ENCODE data around the gene CYP4F8. TPM values are rescaled to one million over a fixed set of nuclear protein-coding genes. Genes with fewer than 3 reads are reported as not detected.

Gene CYP4F8
- total and polyA plus RNA-seq, 2 donors (not counting 1 experiment from before 2014, with no cell fraction given) = not detected

DNA sequence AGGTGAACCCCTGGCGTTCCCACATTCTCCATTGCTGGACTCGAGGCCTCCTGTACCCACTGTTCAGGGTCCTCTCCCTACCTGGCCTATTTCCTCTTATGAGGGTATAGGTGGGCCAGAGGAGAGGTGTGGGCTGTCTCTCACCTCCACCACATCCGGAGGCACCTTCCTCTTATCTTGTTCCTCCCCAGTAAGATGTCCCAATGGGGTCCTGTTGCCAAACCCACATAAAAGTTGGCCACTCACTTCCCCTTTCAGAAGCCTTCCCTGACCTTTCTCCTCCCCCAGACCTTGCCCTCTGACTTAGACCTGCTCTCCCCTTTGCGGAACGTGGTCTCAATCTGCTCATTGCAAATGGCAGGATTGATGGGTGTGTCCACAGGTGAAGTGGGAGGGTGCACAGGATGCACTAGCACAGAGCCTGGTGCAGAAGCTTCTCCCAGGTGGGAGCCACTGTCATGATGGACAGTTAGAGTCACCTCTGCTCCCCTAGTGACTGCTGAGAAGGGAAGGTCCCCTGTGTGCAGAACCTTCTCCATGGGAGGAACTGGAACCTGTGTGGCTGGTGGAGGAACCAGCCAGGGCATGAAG, 27.0 kb downstream of the CYP4F8 start:
- ATAC-seq (ENCODE audit: low read depth) = no peak
- Histone ChIP-seq H3K36me3 (replicated peaks in 1 of 2; ENCODE audit: control extremely low read depth in 1 of 2, control insufficient read depth in 1 of 2, extremely low read depth in 1 of 2, insufficient read depth in 2 of 2, low read length in 1 of 2) (no peaks in the 10 kb centered on the region), H3K79me2 (ENCODE audit: control insufficient read depth, insufficient read depth, low read length) (no peaks in the 10 kb centered on the region), H3K27ac (ENCODE audit: low read length in 2 of 2) (no peak overlapping the region), H2AFZ (ENCODE audit: insufficient read depth, low read depth, low read length, poor library complexity, severe bottlenecking) (no peak overlapping the region), H3K4me2 (replicated peaks; ENCODE audit: low read depth, low read length, poor library complexity, severe bottlenecking) (no peak overlapping the region), H3K27me3 (replicated peaks in 1 of 4; ENCODE audit: control extremely low read depth in 1 of 4, control insufficient read depth in 3 of 4, insufficient read depth in 4 of 4, low read length in 3 of 4) (peaks cover 0 to 29% (median 0%) of the 10 kb centered on the region in 4 experiments), H3K4me3 (ENCODE audit: control extremely low read depth in 1 of 5, extremely low read depth in 1 of 5, insufficient read depth in 1 of 5, low read depth in 2 of 5, low read length in 4 of 5) (no peak overlapping the region), H4K20me1 (ENCODE audit: control insufficient read depth, insufficient read depth, low read length, poor library complexity, severe bottlenecking) (no peaks in the 10 kb centered on the region), H3K9ac (ENCODE audit: low read length) (no peak overlapping the region), H3K4me1 (ENCODE audit: control insufficient read depth in 2 of 2, insufficient read depth in 2 of 2, low read length in 2 of 2) (peaks cover 3 to 16% of the 10 kb centered on the region in 2 donors), H3K9me3 (ENCODE audit: control extremely low read depth in 1 of 3, control insufficient read depth in 2 of 3, insufficient read depth in 1 of 3, low read length in 2 of 3) (peaks cover 0 to 14% (median 0%) of the 10 kb centered on the region in 3 donors)
- Mint-ChIP-seq H3K4me3 (no peak overlapping the region), H3K27ac (no peak overlapping the region), H3K9me3 (ENCODE audit: insufficient read depth) (no peaks in the 10 kb centered on the region), H3K4me1 (peaks cover 5% of the 10 kb centered on the region), H3K27me3 (peaks cover 31% of the 10 kb centered on the region)
- ChIA-PET CTCF (no interaction called here), POLR2A (no interaction called here)
- 33% methylated on average over 1 of the region's 5 CpGs for WGBS (ENCODE audit: insufficient coverage)
- intact Hi-C loops (cut with micrococcal nuclease) = no loop called here
- no peak for DNase-seq
- no peak for TF ChIP-seq EZH2 (IDR thresholded peaks at IDR 0.05; ENCODE audit: borderline replicate concordance, insufficient read depth, low read depth, low read length, poor library complexity, severe bottlenecking)
- TF ChIP-seq, protein P1, sequence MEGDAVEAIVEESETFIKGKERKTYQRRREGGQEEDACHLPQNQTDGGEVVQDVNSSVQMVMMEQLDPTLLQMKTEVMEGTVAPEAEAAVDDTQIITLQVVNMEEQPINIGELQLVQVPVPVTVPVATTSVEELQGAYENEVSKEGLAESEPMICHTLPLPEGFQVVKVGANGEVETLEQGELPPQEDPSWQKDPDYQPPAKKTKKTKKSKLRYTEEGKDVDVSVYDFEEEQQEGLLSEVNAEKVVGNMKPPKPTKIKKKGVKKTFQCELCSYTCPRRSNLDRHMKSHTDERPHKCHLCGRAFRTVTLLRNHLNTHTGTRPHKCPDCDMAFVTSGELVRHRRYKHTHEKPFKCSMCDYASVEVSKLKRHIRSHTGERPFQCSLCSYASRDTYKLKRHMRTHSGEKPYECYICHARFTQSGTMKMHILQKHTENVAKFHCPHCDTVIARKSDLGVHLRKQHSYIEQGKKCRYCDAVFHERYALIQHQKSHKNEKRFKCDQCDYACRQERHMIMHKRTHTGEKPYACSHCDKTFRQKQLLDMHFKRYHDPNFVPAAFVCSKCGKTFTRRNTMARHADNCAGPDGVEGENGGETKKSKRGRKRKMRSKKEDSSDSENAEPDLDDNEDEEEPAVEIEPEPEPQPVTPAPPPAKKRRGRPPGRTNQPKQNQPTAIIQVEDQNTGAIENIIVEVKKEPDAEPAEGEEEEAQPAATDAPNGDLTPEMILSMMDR (IDR thresholded peaks at IDR 0.05) = no peak

DNA sequence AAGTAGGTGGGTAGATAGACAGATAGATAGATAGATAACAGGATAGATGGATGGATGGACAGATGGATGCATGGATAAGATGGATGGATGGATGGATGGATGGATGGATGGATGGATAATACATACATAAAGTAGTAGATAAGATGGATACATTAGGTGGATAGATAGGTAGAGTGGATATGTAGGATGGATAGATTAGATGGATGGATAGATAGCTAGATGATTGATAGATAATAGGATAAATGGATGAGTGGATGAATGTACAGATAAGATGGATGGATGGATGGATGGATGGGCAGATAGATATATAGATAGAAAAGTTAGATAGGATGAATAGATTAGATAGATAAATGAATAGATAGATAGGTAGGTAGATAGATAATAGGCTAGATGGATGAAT, 27.8 kb downstream of the CYP4F8 start:
- Histone ChIP-seq H3K4me3 (ENCODE audit: control extremely low read depth in 1 of 5, extremely low read depth in 1 of 5, insufficient read depth in 1 of 5, low read depth in 2 of 5, low read length in 4 of 5) (no peak overlapping the region), H2AFZ (ENCODE audit: insufficient read depth, low read depth, low read length, poor library complexity, severe bottlenecking) (no peak overlapping the region), H3K27me3 (replicated peaks in 1 of 4; ENCODE audit: control extremely low read depth in 1 of 4, control insufficient read depth in 3 of 4, insufficient read depth in 4 of 4, low read length in 3 of 4) (peaks cover 0 to 28% (median 0%) of the 10 kb centered on the region in 4 experiments), H4K20me1 (ENCODE audit: control insufficient read depth, insufficient read depth, low read length, poor library complexity, severe bottlenecking) (no peaks in the 10 kb centered on the region), H3K79me2 (ENCODE audit: control insufficient read depth, insufficient read depth, low read length) (no peaks in the 10 kb centered on the region), H3K4me1 (ENCODE audit: control insufficient read depth in 2 of 2, insufficient read depth in 2 of 2, low read length in 2 of 2) (peaks cover 3 to 16% of the 10 kb centered on the region in 2 donors), H3K9ac (ENCODE audit: low read length) (no peak overlapping the region), H3K27ac (ENCODE audit: low read length in 2 of 2) (no peak overlapping the region), H3K9me3 (ENCODE audit: control extremely low read depth in 1 of 3, control insufficient read depth in 2 of 3, insufficient read depth in 1 of 3, low read length in 2 of 3) (peaks cover 0 to 14% (median 0%) of the 10 kb centered on the region in 3 donors), H3K4me2 (replicated peaks; ENCODE audit: low read depth, low read length, poor library complexity, severe bottlenecking) (no peak overlapping the region), H3K36me3 (replicated peaks in 1 of 2; ENCODE audit: control extremely low read depth in 1 of 2, control insufficient read depth in 1 of 2, extremely low read depth in 1 of 2, insufficient read depth in 2 of 2, low read length in 1 of 2) (no peaks in the 10 kb centered on the region)
- Mint-ChIP-seq H3K27ac (no peak overlapping the region), H3K27me3 (peaks cover 25% of the 10 kb centered on the region), H3K4me3 (no peak overlapping the region), H3K4me1 (peaks cover 5% of the 10 kb centered on the region), H3K9me3 (ENCODE audit: insufficient read depth) (no peaks in the 10 kb centered on the region)
- CTCF ChIA-PET = no interaction called here
- POLR2A ChIA-PET = no interaction called here
- ATAC-seq (ENCODE audit: low read depth) (no peak), DNase-seq (no peak)
- intact Hi-C loops (cut with micrococcal nuclease) = no loop called here
- no peak for TF ChIP-seq EZH2 (IDR thresholded peaks at IDR 0.05; ENCODE audit: borderline replicate concordance, insufficient read depth, low read depth, low read length, poor library complexity, severe bottlenecking)
- TF ChIP-seq, protein P1 (IDR thresholded peaks at IDR 0.05) = no peak

Data from B cell (primary cell).